GM18511 (cell line): ENCODE results near the gene RGS13.

Source experiments
- ATAC-seq: cut with Tn5 transposase; IDR thresholded peaks from one replicate; pipeline ENCODE4 v1.9.1; 2021; ENCODE audit warnings: mild to moderate bottlenecking, moderate library complexity; ENCODE audit not compliant: unreplicated experiment

Gene RGS13

GRCh38 chr1:192635939-192636338, at the start of gene RGS13:
RGS13 (plus strand) TSS chr1:192636147; CDS start chr1:192644335, 8,188 bp downstream.
- no peak for ATAC-seq

GRCh38 chr1:192587386-192588266, 48.3 kb upstream of the RGS13 start:
- ATAC-seq, result no peak

- no peak for ATAC-seq
These were observed 47.4 kb upstream of the RGS13 start for GRCh38 chr1:192588546-192588945.

- no peak for ATAC-seq
These were observed 46.1 kb upstream of the RGS13 start for GRCh38 chr1:192589813-192590212.

GRCh38 chr1:192592517-192592916, 43.4 kb upstream of the RGS13 start:
- ATAC-seq, result peak; percentile 55

GRCh38 chr1:192592981-192593708, 42.8 kb upstream of the RGS13 start:
- ATAC-seq, result peak; percentile 25

- no peak for ATAC-seq
These were observed 40.6 kb upstream of the RGS13 start for GRCh38 chr1:192595299-192595698.

GRCh38 chr1:192598589-192598988, 37.4 kb upstream of the RGS13 start:
- ATAC-seq, result no peak

- ATAC-seq, result no peak
These were observed 35.7 kb upstream of the RGS13 start for GRCh38 chr1:192600275-192600674.

GRCh38 chr1:192601143-192601542, 34.8 kb upstream of the RGS13 start:
- peak; percentile 68 for ATAC-seq

- ATAC-seq, result peak; percentile 50
These were observed 34.4 kb upstream of the RGS13 start for GRCh38 chr1:192601567-192601966.

GRCh38 chr1:192602757-192603156, 33.2 kb upstream of the RGS13 start:
- ATAC-seq, result no peak

GRCh38 chr1:192603218-192603787, 32.6 kb upstream of the RGS13 start:
- ATAC-seq, result no peak

- ATAC-seq, result peak; percentile 40
These were observed 30.8 kb upstream of the RGS13 start for GRCh38 chr1:192604979-192605620.

- no peak for ATAC-seq
These were observed 27.3 kb upstream of the RGS13 start for GRCh38 chr1:192608671-192609070.

GRCh38 chr1:192609110-192610079, 26.6 kb upstream of the RGS13 start:
- peak; percentile 95 for ATAC-seq

- ATAC-seq, result no peak
These were observed 25.6 kb upstream of the RGS13 start for GRCh38 chr1:192610112-192610889.

GRCh38 chr1:192615055-192615454, 20.9 kb upstream of the RGS13 start:
- ATAC-seq, result peak; percentile 74

- ATAC-seq, result no peak
These were observed 15.8 kb upstream of the RGS13 start for GRCh38 chr1:192620071-192620635.
